ENCODE measurements around the gene LRRC4C.
"Not testable (repeated sequence)": the region's sequence is repeated elsewhere in the genome, so short reads cannot be mapped to it uniquely, and the experiment has no call there.

The LRRC4C gene

GRCh38 chr11:40230821-40231220 is 1228.6 kb downstream of the LRRC4C start:
- DNase-seq (ENCODE audit: low spot score) = no peak

- DNase-seq (ENCODE audit: low spot score) = no peak
These were observed 1230.8 kb downstream of the LRRC4C start for GRCh38 chr11:40228662-40229061.

- DNase-seq (ENCODE audit: low spot score) = no peak
These were observed 1231.7 kb downstream of the LRRC4C start for GRCh38 chr11:40227730-40228129.

- no peak for DNase-seq (ENCODE audit: low spot score)
These were observed 1232.8 kb downstream of the LRRC4C start for GRCh38 chr11:40226654-40227053.

- no peak for DNase-seq (ENCODE audit: low spot score)
These were observed 1235.7 kb downstream of the LRRC4C start for GRCh38 chr11:40223596-40224330.

- DNase-seq (ENCODE audit: low spot score) = no peak
These were observed 1240.1 kb downstream of the LRRC4C start for GRCh38 chr11:40219401-40219800.

- DNase-seq (ENCODE audit: low spot score) = no peak
These were observed 1243.9 kb downstream of the LRRC4C start for GRCh38 chr11:40215556-40215955.

- no peak for DNase-seq (ENCODE audit: low spot score)
These were observed 1252.0 kb downstream of the LRRC4C start for GRCh38 chr11:40207416-40207815.

GRCh38 chr11:40204228-40204627 is 1255.2 kb downstream of the LRRC4C start:
- DNase-seq (ENCODE audit: low spot score) = no peak

- DNase-seq (ENCODE audit: low spot score) = no peak
These were observed 1255.8 kb downstream of the LRRC4C start for GRCh38 chr11:40203606-40204005.

GRCh38 chr11:40202589-40203270 is 1256.7 kb downstream of the LRRC4C start:
- no peak for DNase-seq (ENCODE audit: low spot score)

GRCh38 chr11:40192590-40192989 is 1266.9 kb downstream of the LRRC4C start:
- not testable (repeated sequence) for DNase-seq (ENCODE audit: low spot score)

- no peak for DNase-seq (ENCODE audit: low spot score)
These were observed 1269.2 kb downstream of the LRRC4C start for GRCh38 chr11:40190294-40190693.

- DNase-seq (ENCODE audit: low spot score) = no peak
These were observed 1270.6 kb downstream of the LRRC4C start for GRCh38 chr11:40188848-40189247.

- DNase-seq (ENCODE audit: low spot score) = no peak
These were observed 1272.2 kb downstream of the LRRC4C start for GRCh38 chr11:40187295-40187694.

GRCh38 chr11:40186437-40187263 is 1272.8 kb downstream of the LRRC4C start:
- DNase-seq (ENCODE audit: low spot score) = no peak

GRCh38 chr11:40185793-40186192 is 1273.7 kb downstream of the LRRC4C start:
- DNase-seq (ENCODE audit: low spot score) = no peak

GRCh38 chr11:40183073-40184064 is 1276.1 kb downstream of the LRRC4C start:
- no peak for DNase-seq (ENCODE audit: low spot score)

- DNase-seq (ENCODE audit: low spot score) = no peak
These were observed 1279.9 kb downstream of the LRRC4C start for GRCh38 chr11:40179541-40179940.

- no peak for DNase-seq (ENCODE audit: low spot score)
These were observed 1281.0 kb downstream of the LRRC4C start for GRCh38 chr11:40178470-40178869.

- DNase-seq (ENCODE audit: low spot score) = no peak
These were observed 1283.5 kb downstream of the LRRC4C start for GRCh38 chr11:40175980-40176379.

All from CD4-positive, alpha-beta T cell treated with Interleukin-6 at 100 ng/mL for 8 hours (primary cell).